ENCODE data around the gene ARHGEF28. TPM values are rescaled to one million over a fixed set of nuclear protein-coding genes. Genes with fewer than 3 reads are reported as not detected.

The ARHGEF28 gene
- total RNA-seq, 4 donors from 2014 or later = 8.2 to 16.5 (median 15.4) TPM

DNA sequence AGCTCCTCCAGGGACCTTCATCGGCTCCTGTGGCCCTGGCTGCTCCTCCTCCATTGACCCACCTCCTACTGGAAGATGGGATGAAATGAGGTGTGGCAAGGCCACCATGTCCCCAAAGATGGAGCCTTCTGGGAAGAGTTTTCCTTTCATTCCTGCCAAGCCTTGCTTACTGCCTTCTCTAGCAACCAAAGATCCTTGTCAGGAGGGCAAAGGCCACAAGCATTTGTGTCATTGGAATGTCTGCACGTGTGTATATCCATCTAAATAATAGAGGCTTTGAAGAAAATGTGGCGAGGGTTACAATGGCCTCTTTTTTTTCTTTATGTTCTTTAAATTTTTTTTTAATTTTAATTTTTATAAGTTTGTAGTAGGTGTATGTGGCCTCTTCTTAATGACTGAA lies 313.6 kb downstream of the ARHGEF28 start:
- DNase-seq (ENCODE audit: low spot score) = no peak
- ATAC-seq (ENCODE audit: low FRiP score) = no peak
- TF ChIP-seq, protein P1, sequence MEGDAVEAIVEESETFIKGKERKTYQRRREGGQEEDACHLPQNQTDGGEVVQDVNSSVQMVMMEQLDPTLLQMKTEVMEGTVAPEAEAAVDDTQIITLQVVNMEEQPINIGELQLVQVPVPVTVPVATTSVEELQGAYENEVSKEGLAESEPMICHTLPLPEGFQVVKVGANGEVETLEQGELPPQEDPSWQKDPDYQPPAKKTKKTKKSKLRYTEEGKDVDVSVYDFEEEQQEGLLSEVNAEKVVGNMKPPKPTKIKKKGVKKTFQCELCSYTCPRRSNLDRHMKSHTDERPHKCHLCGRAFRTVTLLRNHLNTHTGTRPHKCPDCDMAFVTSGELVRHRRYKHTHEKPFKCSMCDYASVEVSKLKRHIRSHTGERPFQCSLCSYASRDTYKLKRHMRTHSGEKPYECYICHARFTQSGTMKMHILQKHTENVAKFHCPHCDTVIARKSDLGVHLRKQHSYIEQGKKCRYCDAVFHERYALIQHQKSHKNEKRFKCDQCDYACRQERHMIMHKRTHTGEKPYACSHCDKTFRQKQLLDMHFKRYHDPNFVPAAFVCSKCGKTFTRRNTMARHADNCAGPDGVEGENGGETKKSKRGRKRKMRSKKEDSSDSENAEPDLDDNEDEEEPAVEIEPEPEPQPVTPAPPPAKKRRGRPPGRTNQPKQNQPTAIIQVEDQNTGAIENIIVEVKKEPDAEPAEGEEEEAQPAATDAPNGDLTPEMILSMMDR (IDR thresholded peaks at IDR 0.05) = no peak

DNA sequence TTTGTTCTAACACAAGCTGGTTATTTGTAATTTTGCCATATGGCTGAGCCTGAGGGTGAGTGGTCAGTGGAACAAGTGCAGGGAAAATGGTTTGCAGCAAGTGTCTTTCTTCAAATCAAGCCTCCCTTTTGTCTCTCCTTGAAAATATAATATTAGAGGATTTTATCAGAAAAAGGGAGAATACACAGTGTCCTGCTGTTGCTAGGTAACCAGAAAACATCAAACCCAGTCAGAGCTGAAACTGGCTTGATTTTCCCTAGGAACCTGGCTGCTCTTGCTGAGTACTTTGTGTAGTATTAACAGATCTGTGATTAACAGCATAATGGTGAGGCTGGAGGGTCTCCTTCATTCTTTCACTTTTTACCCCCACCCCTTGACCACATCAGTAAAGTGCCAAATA lies 314.0 kb downstream of the ARHGEF28 start:
- DNase-seq (ENCODE audit: low spot score) = no peak
- TF ChIP-seq, protein P1 (IDR thresholded peaks at IDR 0.05) = no peak
- ATAC-seq (ENCODE audit: low FRiP score) = no peak

DNA sequence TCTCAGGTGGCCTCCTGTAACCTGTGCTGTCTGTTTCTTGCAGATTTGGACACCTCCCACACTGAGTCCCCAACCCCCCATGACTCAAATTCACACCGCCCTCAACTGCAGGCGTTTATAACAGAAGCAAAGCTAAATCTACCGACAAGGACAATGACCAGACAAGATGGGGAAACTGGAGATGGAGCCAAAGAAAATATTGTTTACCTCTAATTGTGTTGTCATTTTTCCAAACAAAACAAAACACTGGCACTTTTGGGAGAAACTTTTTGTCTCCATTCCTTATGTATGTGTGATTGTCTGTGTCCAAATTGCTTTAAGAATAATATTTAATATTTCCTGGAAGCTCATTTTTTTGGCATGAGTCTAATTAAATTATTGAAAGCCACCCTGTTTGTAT lies 314.8 kb downstream of the ARHGEF28 start:
- ATAC-seq (ENCODE audit: low FRiP score) (no peak), DNase-seq (ENCODE audit: low spot score) (no peak)
- TF ChIP-seq, protein P1 (IDR thresholded peaks at IDR 0.05) = no peak

DNA sequence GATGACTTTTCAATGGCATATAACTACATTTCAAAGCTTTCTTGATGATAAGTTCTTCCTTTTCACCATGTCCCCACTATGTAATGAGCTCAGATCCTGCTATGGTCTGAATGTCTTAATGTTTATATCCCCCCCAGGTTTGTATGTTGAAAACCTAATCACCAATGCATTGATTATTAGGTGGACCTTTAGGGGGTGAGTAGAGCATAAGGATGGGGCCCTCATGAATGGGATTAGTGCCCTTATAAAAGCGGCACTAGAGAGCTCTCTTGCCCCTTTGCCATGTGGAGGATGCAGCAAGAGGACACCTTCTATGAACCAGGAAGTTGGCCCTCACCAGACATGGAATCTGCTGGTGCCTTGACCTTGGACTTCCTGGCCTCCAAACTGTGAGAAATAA lies 316.8 kb downstream of the ARHGEF28 start:
- DNase-seq (ENCODE audit: low spot score) (no peak), ATAC-seq (ENCODE audit: low FRiP score) (no peak)
- TF ChIP-seq, protein P1 (IDR thresholded peaks at IDR 0.05) = no peak

DNA sequence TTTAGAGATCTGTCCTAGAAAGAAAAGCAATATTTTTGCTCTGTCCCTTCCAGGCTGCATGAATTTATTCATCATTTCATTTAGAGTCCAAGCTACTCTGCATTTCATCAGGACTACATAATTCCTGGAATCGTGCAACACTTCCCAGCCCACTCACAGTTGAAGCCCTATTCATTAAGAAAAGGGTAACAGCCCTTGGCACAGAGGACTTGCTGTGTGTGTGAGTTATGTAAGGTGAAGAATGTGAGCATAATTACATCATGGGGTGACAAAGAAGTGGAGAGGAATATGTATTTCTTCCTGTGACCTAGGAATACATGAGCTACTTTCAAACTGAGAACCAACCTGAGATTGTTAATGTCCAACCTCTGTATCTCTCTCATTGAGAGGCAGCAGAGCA lies 317.4 kb downstream of the ARHGEF28 start:
- TF ChIP-seq, protein P1 (IDR thresholded peaks at IDR 0.05) = no peak
- ATAC-seq (ENCODE audit: low FRiP score) (no peak), DNase-seq (ENCODE audit: low spot score) (no peak)

DNA sequence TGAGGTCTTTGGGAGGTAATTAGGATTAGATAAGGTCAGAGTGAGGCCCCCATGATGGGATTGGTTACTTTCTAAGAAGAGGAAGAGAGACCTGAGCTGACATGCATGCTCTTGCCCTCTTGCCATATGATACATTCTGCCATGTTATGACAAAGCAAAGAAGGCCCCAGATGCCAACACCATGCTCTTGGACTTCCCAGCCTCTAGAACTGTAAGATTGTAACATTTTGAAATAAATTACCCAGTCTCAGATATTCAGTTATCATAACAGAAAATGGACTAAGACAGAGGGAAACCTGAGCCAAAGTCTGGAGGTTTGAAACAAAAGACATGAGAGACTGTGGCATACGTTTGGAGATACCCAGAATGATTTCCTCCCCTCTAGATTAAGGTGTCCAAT lies 318.6 kb downstream of the ARHGEF28 start:
- DNase-seq (ENCODE audit: low spot score) (no peak), ATAC-seq (ENCODE audit: low FRiP score) (no peak)
- TF ChIP-seq, protein P1 (IDR thresholded peaks at IDR 0.05) = no peak

DNA sequence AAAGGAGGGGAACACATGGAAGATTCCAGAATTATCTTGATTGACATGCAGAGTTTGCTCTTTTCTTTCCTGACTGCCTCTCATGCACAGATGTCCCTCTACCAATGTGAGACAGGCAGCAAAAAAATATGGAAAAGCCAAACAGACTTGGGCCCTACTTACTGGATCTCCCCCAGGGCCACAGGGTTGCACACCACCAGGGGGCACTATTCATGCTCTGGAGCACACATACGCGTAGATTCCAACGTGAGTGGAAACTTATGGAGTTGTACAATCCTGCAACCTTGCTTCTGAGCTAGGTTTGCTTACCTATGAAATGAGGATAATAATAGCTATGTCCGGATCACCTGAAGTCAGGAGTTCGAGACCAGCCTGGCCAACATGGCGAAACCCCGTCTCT lies 319.5 kb downstream of the ARHGEF28 start:
- TF ChIP-seq, protein P1 (IDR thresholded peaks at IDR 0.05) = no peak
- DNase-seq (ENCODE audit: low spot score) (no peak), ATAC-seq (ENCODE audit: low FRiP score) (no peak)

Data from omental fat pad (tissue), 4 donors.